ENCODE results near the gene LRIG1. TPM values are rescaled to one million over a fixed set of nuclear protein-coding genes. Genes with fewer than 3 reads are reported as not detected.

The LRIG1 gene
- total RNA-seq, 3 donors from 2014 or later, result 72.1 to 180 (median 75.3) TPM

- ATAC-seq (no peak), DNase-seq (no peak)
- Histone ChIP-seq H3K9me3 (no peaks in the 10 kb centered on the region), H3K4me1 (ENCODE audit: low read depth) (no peaks in the 10 kb centered on the region), H3K4me3 (no peak overlapping the region), H3K36me3 (ENCODE audit: low read depth) (no peaks in the 10 kb centered on the region)
- intact Hi-C loops (cut with DNase I, micrococcal nuclease), result no loop called here
- TF ChIP-seq, protein P1, sequence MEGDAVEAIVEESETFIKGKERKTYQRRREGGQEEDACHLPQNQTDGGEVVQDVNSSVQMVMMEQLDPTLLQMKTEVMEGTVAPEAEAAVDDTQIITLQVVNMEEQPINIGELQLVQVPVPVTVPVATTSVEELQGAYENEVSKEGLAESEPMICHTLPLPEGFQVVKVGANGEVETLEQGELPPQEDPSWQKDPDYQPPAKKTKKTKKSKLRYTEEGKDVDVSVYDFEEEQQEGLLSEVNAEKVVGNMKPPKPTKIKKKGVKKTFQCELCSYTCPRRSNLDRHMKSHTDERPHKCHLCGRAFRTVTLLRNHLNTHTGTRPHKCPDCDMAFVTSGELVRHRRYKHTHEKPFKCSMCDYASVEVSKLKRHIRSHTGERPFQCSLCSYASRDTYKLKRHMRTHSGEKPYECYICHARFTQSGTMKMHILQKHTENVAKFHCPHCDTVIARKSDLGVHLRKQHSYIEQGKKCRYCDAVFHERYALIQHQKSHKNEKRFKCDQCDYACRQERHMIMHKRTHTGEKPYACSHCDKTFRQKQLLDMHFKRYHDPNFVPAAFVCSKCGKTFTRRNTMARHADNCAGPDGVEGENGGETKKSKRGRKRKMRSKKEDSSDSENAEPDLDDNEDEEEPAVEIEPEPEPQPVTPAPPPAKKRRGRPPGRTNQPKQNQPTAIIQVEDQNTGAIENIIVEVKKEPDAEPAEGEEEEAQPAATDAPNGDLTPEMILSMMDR (IDR thresholded peaks at IDR 0.05), result no peak
Observed at GRCh38 chr3:66537735-66538134, 36.9 kb upstream of the LRIG1 start.

GRCh38 chr3:66536791-66537190 is 36.0 kb upstream of the LRIG1 start:
- Histone ChIP-seq H3K36me3 (ENCODE audit: low read depth) (no peaks in the 10 kb centered on the region), H3K9me3 (no peaks in the 10 kb centered on the region), H3K4me1 (ENCODE audit: low read depth) (no peaks in the 10 kb centered on the region), H3K4me3 (no peak overlapping the region)
- intact Hi-C loops (cut with DNase I, micrococcal nuclease), result no loop called here
- TF ChIP-seq, protein P1 (IDR thresholded peaks at IDR 0.05), result no peak
- DNase-seq (no peak), ATAC-seq (no peak)

- Histone ChIP-seq H3K4me1 (ENCODE audit: low read depth) (no peaks in the 10 kb centered on the region), H3K36me3 (ENCODE audit: low read depth) (no peaks in the 10 kb centered on the region), H3K4me3 (no peak overlapping the region), H3K9me3 (no peaks in the 10 kb centered on the region)
- TF ChIP-seq, protein P1 (IDR thresholded peaks at IDR 0.05), result no peak
- no peak for DNase-seq
- ATAC-seq, result no peak
- intact Hi-C loops (cut with DNase I, micrococcal nuclease), result no loop called here
Observed at GRCh38 chr3:66534304-66534845, 33.6 kb upstream of the LRIG1 start.

DNA sequence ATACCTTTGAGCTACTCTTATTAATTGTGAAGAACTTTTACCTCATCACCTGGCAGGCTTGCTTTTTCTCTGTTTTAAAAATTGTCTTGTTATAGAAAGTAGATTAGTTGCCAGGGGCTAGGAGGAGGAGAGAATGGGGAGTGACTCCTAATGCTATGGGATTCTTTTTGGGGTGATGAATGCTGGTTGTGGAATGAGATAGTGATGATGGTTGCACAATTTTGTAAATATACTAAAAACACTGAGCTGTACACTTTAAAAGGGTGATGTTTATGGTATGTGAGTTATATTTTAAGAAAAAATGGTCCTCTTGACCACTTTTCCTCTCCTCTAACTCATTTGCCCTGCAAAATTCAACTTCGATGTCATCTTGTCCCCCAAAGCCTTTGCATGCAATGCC is 31.8 kb upstream of the LRIG1 start:
- Histone ChIP-seq H3K9me3 (no peaks in the 10 kb centered on the region), H3K4me3 (no peak overlapping the region), H3K4me1 (ENCODE audit: low read depth) (no peaks in the 10 kb centered on the region), H3K36me3 (ENCODE audit: low read depth) (no peaks in the 10 kb centered on the region)
- DNase-seq (no peak), ATAC-seq (no peak)
- TF ChIP-seq, protein P1 (IDR thresholded peaks at IDR 0.05), result no peak
- intact Hi-C loops (cut with DNase I, micrococcal nuclease), result no loop called here

DNA sequence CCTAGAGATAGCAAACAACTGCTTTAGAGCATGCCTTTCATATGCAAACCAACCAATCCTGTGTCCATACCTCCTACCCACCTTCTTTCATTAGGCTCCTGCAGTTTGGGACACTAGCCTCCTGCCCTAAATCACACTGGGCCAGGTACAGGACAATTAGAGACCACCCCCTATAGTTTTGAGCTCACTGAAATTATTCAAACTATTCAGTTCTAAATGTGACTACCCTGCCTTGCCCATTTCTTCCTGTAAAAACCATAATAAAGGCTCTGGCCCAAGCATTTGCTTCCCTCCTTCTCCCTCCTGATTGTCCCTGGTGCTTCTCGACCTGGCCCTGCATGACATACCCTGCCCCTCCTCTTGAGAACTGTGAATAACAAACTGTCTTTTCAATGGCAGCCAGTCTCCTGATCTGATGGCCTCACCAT is 31.4 kb upstream of the LRIG1 start:
- intact Hi-C loops (cut with DNase I, micrococcal nuclease), result no loop called here
- TF ChIP-seq, protein P1 (IDR thresholded peaks at IDR 0.05), result no peak
- no peak for DNase-seq
- Histone ChIP-seq H3K36me3 (ENCODE audit: low read depth) (no peaks in the 10 kb centered on the region), H3K4me1 (ENCODE audit: low read depth) (no peaks in the 10 kb centered on the region), H3K4me3 (no peak overlapping the region), H3K9me3 (no peaks in the 10 kb centered on the region)
- ATAC-seq, result no peak

DNA sequence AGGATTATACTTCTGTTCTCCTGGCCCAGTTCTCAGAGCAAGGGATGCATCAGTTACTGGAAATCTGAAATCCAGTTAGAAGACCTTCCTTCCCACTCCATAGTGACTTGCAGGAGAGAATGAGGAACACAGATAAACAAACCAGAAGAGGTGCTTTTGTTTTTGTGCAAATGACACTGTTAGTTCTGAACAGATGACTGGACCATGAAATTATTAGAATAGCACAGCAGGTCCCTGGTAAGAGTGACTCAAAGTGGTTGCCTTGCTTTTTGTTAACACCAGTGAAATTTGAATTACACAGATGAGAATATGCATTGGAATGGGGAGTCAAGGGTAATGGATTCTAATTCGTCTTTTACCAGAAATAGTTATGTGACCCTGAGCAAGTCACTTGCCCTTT is 30.4 kb upstream of the LRIG1 start:
- no peaks in the 10 kb centered on the region for H3K36me3 ChIP-seq (ENCODE audit: low read depth)
- no peak for ATAC-seq
- no peaks in the 10 kb centered on the region for H3K4me1 ChIP-seq (ENCODE audit: low read depth)
- DNase-seq, result no peak
- TF ChIP-seq, protein P1 (IDR thresholded peaks at IDR 0.05), result no peak
- no peaks in the 10 kb centered on the region for H3K9me3 ChIP-seq
- intact Hi-C loops (cut with DNase I, micrococcal nuclease), result no loop called here
- H3K4me3 ChIP-seq, result no peak overlapping the region
